ENCODE data around the gene PLA2G12B. TPM values are rescaled to one million over a fixed set of nuclear protein-coding genes. Genes with fewer than 3 reads are reported as not detected.

Gene PLA2G12B
- total RNA-seq, 6 experiments from 2014 or later, result 28.7 to 59.8 (median 45.5) TPM

DNA sequence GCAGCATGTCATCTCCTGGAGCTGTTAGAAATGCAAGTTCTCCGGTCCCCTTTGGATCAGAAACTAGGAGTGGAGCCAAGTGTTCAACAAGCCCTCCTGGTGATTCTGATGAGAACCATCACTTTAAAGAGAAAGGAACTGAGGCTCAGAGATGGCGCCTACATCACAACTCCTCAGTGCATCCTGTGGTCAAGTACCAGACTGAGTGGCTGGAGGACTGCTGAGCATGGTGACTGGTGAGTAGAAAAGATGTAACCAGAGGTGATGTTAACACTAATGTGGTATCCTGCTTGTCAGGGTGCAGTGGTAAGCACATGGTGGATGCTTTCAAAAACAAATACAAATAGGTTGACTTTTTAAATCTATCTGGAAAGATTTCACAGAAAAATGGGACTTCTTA is 64.5 kb downstream of the PLA2G12B start:
- H3K4me1 ChIP-seq, result peaks cover 0 to 20% (median 6%) of the 10 kb centered on the region in 4 donors
- 67% methylated on average over 1 of the region's 2 CpGs for WGBS (ENCODE audit: insufficient coverage, low coverage, low lambda C conversion rate, missing lambda C conversion rate)
- TF ChIP-seq CTCF (IDR thresholded peaks at IDR 0.05), result no peak
- no peak for TF ChIP-seq POLR2A (IDR thresholded peaks at IDR 0.05)

DNA sequence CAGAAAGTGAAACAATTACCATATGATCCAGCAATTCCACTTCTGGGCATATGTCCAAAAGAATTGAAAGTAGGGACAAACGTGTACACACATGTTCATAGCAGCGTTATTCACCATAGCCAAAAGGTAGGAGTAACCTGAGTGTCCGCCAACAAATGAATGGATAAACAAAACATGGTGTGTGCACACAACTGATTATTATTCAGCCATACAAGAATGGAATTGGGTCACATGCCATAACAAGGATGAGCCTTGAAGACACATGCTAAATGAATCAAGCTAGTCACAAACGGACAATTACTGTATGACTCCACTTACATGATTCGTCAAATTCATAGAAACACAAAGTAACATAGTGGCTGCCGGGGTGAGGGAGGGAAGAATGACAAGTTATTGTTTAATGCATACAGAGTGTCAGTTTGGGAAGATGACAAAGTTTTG is 65.2 kb downstream of the PLA2G12B start:
- WGBS (ENCODE audit: insufficient coverage, low coverage, low lambda C conversion rate, missing lambda C conversion rate), result 57% methylated on average over 6 of the region's 6 CpGs
- H3K36me3 ChIP-seq, result no peaks in the 10 kb centered on the region
- intact Hi-C loops (cut with DNase I), result no loop called here
- TF ChIP-seq CTCF (IDR thresholded peaks at IDR 0.05) (no peak), POLR2A (IDR thresholded peaks at IDR 0.05) (no peak)
- H3K4me1 ChIP-seq, result peaks cover 0 to 20% (median 6%) of the 10 kb centered on the region in 4 donors
- H3K4me3 ChIP-seq, result no peak overlapping the region
- ATAC-seq (peak in 2 of 4 donors; percentile 15 to 22), DNase-seq (no peak)
- no peak overlapping the region for H3K27ac ChIP-seq
- H3K9me3 ChIP-seq, result no peaks in the 10 kb centered on the region
- H3K27me3 ChIP-seq, result no peaks in the 10 kb centered on the region

More for the DNA sequence above, 64.5 kb downstream of the PLA2G12B start:
- Histone ChIP-seq H3K36me3 (no peaks in the 10 kb centered on the region), H3K27ac (no peak overlapping the region), H3K9me3 (no peaks in the 10 kb centered on the region), H3K4me3 (no peak overlapping the region), H3K27me3 (no peaks in the 10 kb centered on the region)
- ATAC-seq, result no peak
- intact Hi-C loops (cut with DNase I), result no loop called here
- no peak for DNase-seq

DNA sequence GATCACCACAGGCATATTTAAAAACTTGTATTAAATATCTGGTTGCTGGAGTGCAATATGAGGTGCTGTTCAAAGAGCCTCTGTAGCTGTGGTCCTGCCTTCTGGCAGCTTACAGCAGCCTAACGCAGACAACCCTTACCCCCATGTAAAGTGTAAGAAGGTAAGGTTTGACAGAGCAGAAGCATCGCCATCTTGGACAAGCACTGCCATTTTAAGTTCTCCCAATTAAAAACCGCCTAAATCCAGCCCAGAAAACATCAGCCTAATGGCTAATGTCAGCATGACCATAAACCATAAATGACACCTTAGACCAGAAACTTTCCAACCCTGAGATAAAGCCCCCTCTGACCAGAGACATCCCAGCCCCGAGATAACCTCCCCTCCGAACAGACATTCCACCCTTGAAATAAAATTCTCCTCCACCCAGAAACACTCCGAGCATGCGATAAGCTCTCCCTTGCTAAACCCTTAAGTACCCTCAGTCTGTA is 66.4 kb downstream of the PLA2G12B start:
- intact Hi-C loops (cut with DNase I), result no loop called here
- ATAC-seq, result no peak
- 74% methylated on average over 7 of the region's 7 CpGs for WGBS (ENCODE audit: insufficient coverage, low coverage, low lambda C conversion rate, missing lambda C conversion rate)
- Histone ChIP-seq H3K27ac (no peak overlapping the region), H3K4me1 (peaks cover 0 to 17% (median 6%) of the 10 kb centered on the region in 4 donors), H3K4me3 (no peak overlapping the region), H3K9me3 (no peaks in the 10 kb centered on the region), H3K36me3 (no peaks in the 10 kb centered on the region), H3K27me3 (no peaks in the 10 kb centered on the region)
- no peak for TF ChIP-seq POLR2A (IDR thresholded peaks at IDR 0.05)
- TF ChIP-seq CTCF (IDR thresholded peaks at IDR 0.05), result no peak
- no peak for DNase-seq

DNA sequence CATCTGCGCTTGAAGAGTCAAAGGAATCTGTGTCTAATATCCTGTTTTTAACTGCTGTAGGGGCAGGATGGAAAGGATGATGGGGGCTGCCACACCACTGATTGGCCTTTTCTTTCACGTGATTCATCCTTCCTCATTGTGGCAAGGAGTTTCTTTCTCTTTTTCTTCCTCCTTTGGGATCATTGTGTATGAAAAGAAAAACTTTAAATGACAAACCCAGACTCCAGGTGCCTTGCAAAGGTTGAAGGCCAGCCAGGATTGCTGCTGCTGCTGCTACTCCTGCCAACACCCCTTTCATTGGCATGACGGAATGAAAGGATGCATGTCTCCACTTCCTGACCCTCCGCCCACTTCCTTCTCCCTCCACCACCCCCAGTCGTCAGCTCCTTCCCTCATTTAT is 67.6 kb downstream of the PLA2G12B start:
- ATAC-seq (peak; percentile 47 to 66 (median 62)), DNase-seq (no peak)
- peak overlapping the region in 1 of 3 donors; percentile 47 for H3K27ac ChIP-seq

More for the DNA sequence above, 67.6 kb downstream of the PLA2G12B start:
- TF ChIP-seq POLR2A (IDR thresholded peaks at IDR 0.05) (no peak), CTCF (IDR thresholded peaks at IDR 0.05) (no peak)
- no peaks in the 10 kb centered on the region for H3K36me3 ChIP-seq
- WGBS (ENCODE audit: insufficient coverage, low coverage, low lambda C conversion rate, missing lambda C conversion rate), result 47% methylated on average over 5 of the region's 5 CpGs
- intact Hi-C loops (cut with DNase I), result no loop called here
- peaks cover 0 to 6% (median 3%) of the 10 kb centered on the region in 4 donors for H3K4me1 ChIP-seq
- no peaks in the 10 kb centered on the region for H3K27me3 ChIP-seq
- no peaks in the 10 kb centered on the region for H3K9me3 ChIP-seq
- no peak overlapping the region for H3K4me3 ChIP-seq
